NCI-H2081 (cell line): Measurements from ENCODE around the gene TIAM2.
"Not testable (repeated sequence)": the region's sequence is repeated elsewhere in the genome, so short reads cannot be mapped to it uniquely, and the experiment has no call there.

ENCODE experiments used
- DNase-seq, 2 experiments: peaks; one replicate each; lab custom pipeline; 2025; lab: John Stamatoyannopoulos, UW

TIAM2 gene

GRCh38 chr6:154995254-154996015 is at the start of gene TIAM2:
Gene TIAM2 (plus strand): TSS chr6:154995315. CDS start chr6:155129224, 133,909 bp downstream.
- no peak for DNase-seq

GRCh38 chr6:154950979-154951344 is 44.2 kb upstream of the TIAM2 start:
- DNase-seq: no peak

GRCh38 chr6:154951345-154952200 is 43.5 kb upstream of the TIAM2 start:
- no peak for DNase-seq

GRCh38 chr6:154953644-154954043 is 41.5 kb upstream of the TIAM2 start:
- no peak for DNase-seq

GRCh38 chr6:154954347-154954746 is 40.8 kb upstream of the TIAM2 start:
- DNase-seq: no peak

- no peak for DNase-seq
Observed at GRCh38 chr6:154956771-154957522, 38.2 kb upstream of the TIAM2 start.

GRCh38 chr6:154958469-154958868 is 36.6 kb upstream of the TIAM2 start:
- no peak for DNase-seq

- no peak for DNase-seq
Observed at GRCh38 chr6:154960299-154960843, 34.7 kb upstream of the TIAM2 start.

- DNase-seq: no peak
Observed at GRCh38 chr6:154960854-154961530, 34.1 kb upstream of the TIAM2 start.

- DNase-seq: no peak
Observed at GRCh38 chr6:154962753-154963152, 32.4 kb upstream of the TIAM2 start.

GRCh38 chr6:154966065-154966770 is 28.9 kb upstream of the TIAM2 start:
- not testable (repeated sequence) for DNase-seq

GRCh38 chr6:154969796-154970195 is 25.3 kb upstream of the TIAM2 start:
- no peak for DNase-seq

- no peak for DNase-seq
Observed at GRCh38 chr6:154974485-154975149, 20.5 kb upstream of the TIAM2 start.

- no peak for DNase-seq
Observed at GRCh38 chr6:154977588-154977987, 17.5 kb upstream of the TIAM2 start.

GRCh38 chr6:154980273-154981078 is 14.6 kb upstream of the TIAM2 start:
- DNase-seq: no peak

GRCh38 chr6:154981079-154981870 is 13.8 kb upstream of the TIAM2 start:
- DNase-seq: no peak

GRCh38 chr6:154984146-154984545 is 11.0 kb upstream of the TIAM2 start:
- no peak for DNase-seq

- DNase-seq: no peak
Observed at GRCh38 chr6:154986787-154987235, 8.3 kb upstream of the TIAM2 start.

- no peak for DNase-seq
Observed at GRCh38 chr6:154989448-154989847, 5.7 kb upstream of the TIAM2 start.
